GM18499 (cell line): Measurements from ENCODE around the gene CLTRN.
"Not testable (repeated sequence)": the region's sequence is repeated elsewhere in the genome, so short reads cannot be mapped to it uniquely, and the experiment has no call there.

Experiments used
- ATAC-seq: cut with Tn5 transposase; IDR thresholded peaks from one replicate; pipeline ENCODE4 v1.9.1; 2021; ENCODE audit warnings: moderate number of reproducible peaks; ENCODE audit not compliant: insufficient read depth, unreplicated experiment

The CLTRN gene

GRCh38 chrX:15654804-15655203, 9.8 kb downstream of the CLTRN start:
- ATAC-seq = not testable (repeated sequence)

DNA sequence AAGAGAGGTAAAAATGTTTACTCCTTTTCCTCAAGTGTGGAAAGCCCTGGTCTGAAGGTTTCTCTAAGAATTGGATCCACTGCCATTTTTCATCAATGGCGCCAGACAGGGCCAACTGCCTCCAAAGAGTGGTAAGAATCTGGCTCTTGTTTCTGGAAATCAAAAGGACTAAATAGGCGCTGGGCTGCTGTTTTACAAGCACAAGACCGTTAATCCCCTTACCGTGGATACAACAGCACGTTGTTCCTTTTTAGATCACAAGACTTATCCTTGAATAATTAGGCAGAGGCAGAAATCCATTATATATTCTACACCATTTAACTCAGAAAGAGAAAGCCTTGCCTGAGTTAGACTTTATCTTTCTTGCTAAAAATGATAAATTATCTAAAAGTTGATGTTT, 10.6 kb downstream of the CLTRN start:
- no peak for ATAC-seq

- not testable (repeated sequence) for ATAC-seq
These were observed 17.1 kb downstream of the CLTRN start for GRCh38 chrX:15647510-15647909.

- ATAC-seq = no peak
These were observed 18.1 kb downstream of the CLTRN start for GRCh38 chrX:15646543-15646942.

DNA sequence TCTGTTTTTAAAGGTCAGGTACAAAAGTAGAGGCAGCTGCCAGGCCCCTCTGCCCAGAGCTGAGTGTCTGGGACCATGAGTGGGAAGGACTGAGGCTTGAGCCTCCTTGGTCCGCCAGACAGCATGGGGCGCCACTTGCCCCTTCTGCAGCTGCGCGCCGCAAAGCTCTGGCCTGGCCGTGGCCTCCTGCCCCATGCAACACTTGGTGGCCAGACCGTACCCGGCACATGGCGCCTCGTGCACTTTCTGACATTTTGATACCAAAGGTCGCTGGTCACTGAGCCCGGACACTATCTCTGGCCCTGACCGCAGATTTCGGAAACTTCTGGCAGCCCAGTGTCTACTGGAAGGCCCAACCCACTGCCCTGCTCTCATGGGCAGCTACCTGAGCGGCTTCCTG, 18.6 kb downstream of the CLTRN start:
- ATAC-seq = no peak

DNA sequence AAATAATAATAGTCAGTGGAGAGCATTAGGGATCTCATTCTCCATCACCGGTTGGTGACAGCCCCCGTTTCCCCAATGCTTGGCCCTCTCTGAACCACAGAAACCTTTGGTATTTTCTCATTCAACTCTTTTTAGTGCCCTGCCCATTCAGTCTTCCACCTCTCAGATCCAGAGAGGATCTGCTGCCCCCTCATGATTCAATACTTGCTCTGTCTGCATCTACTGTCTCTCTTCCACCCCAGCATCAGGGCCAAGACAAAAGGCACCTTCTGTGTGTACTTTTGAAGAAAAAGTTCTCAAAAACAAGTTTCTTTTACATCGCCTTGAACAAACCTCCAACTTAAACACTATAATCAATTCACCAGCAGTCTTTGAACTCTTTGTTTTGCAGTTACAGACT, 19.3 kb downstream of the CLTRN start:
- ATAC-seq = no peak

DNA sequence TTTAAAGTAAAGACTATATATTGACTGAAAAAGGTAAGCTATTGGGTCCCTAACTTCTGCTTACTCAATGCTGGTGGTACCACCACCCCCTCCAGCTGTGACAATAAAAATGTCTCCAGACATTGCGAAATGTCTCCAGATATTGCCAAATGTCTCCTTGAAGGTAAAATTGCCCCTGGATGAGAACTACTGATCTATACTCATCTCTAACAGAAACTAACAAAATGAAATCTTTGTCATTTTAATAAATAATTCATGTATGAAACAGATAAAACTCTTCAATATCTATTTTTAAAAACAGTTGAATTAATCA, 20.1 kb downstream of the CLTRN start:
- no peak for ATAC-seq

- no peak for ATAC-seq
These were observed 20.6 kb downstream of the CLTRN start for GRCh38 chrX:15643786-15644559.

GRCh38 chrX:15631637-15632036, 33.0 kb downstream of the CLTRN start:
- no peak for ATAC-seq

- ATAC-seq = no peak
These were observed 41.6 kb downstream of the CLTRN start for GRCh38 chrX:15623054-15623453.

GRCh38 chrX:15619053-15619755, 45.4 kb downstream of the CLTRN start:
- ATAC-seq = no peak

DNA sequence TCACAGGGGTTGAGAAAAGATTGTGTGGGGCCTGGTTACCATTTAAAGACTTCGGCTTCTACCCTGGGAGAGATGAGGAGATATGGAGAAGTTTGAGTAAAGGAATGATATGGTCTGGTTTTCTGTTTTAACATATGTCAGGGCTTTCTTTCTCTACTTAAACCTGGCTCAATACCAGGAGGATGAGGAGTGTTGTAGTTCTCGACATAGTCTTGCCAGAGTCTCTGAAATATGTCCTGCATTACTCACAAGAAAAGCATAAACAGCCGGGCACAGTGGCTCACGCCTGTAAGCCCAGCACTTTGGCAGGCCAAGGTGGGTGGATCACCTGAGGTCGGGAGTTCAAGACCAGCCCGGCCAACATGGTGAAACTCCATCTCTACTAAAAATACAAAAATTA, 47.5 kb downstream of the CLTRN start:
- no peak for ATAC-seq

- no peak for ATAC-seq
These were observed 48.1 kb downstream of the CLTRN start for GRCh38 chrX:15616531-15616930.

DNA sequence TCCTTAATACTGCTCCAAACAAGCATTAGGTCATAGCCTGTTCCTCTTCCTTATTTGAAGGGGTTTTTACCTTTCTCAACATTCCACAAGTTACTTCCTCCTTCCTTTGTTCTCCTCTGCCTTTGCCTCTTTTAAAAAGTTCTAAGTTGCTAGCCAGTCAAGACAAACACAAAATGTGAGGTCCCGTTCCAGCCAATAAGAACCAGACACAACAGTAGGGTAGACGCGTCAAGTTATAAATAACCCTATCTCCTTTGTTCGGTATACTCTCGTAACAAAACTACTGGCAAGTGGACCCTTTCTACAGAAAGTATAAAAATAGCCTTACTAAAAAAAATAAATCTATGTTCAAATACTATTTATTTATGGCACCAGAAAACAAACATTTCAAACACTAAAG, 57.5 kb downstream of the CLTRN start:
- no peak for ATAC-seq

- no peak for ATAC-seq
These were observed 58.5 kb downstream of the CLTRN start for GRCh38 chrX:15606136-15606535.

- no peak for ATAC-seq
These were observed 59.4 kb downstream of the CLTRN start for GRCh38 chrX:15605226-15605625.

- no peak for ATAC-seq
These were observed 61.8 kb downstream of the CLTRN start for GRCh38 chrX:15602761-15603160.

- no peak for ATAC-seq
These were observed 62.7 kb downstream of the CLTRN start for GRCh38 chrX:15601932-15602331.

DNA sequence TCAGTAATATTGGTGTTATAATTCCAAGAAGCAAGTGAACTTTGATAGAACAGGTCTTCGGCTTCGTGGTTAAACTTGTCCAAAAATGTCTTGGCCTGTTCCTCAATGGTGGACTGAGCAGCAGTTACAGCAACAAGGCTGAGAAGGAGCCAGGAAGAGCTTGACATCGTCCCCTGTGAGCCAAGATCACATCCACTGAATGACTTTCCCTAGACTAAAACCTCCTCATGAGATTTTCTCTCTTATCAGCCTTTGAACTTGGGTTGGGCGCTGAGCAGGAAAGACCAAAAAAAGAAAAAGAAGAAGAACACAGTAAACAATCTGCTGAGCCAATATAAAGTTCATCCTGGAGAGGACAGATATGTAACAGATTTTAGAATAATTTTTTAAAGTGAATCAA, 63.9 kb downstream of the CLTRN start, which contains the start of gene ACE2:
Gene ACE2 (minus strand): TSS at position 216 of the 400 bp plus-strand sequence. CDS start 49 bp downstream, at position 167.
- no peak for ATAC-seq

- no peak for ATAC-seq
These were observed 64.6 kb downstream of the CLTRN start for GRCh38 chrX:15600049-15600448.

- ATAC-seq = no peak
These were observed 65.1 kb downstream of the CLTRN start for GRCh38 chrX:15599461-15599860.

DNA sequence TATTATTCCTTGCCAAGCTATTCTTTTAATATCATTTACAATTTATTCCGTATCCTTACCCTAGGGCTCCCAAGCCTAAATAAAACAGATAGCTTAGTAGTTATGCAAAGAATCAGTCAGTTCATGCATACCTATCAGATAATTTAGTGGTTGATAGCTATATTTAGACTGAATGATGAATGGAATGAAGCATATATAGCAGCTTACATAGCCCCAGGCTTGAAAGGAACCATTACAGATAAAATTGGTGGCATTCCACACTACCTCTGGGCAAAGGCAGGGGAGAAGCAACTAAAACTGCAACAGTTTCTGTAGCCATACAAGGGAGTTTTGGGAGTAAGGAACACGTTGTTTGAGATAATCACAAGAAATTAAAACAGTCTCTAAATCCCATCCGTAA, 66.6 kb downstream of the CLTRN start:
- no peak for ATAC-seq
